ENCODE data around the gene SURF2. TPM values are rescaled to one million over a fixed set of nuclear protein-coding genes. Genes with fewer than 3 reads are reported as not detected.

Gene SURF2
- total RNA-seq, 1 experiment from 2014 or later = 15.7 TPM

DNA sequence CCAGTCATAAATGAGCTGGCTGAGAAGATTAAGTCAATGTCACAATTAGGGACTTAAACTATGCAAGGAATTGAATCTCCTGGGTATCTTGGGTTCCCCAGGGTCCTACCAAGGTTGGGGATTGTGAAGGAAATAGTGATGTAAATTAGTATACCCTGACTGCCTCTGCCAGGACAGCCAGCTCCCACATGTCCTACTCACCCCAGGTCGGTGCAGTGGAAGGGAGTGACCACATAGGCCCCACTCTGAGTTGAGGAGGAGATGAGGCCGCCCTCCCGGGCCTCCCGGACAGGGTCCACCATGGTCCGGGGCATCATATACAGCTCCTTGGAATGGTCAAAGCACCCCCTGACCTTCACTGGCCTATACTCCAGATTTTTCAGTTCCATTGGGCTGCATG lies 2.8 kb upstream of the SURF2 start:
- no peak for DNase-seq (ENCODE audit: low read depth)

- DNase-seq (ENCODE audit: low read depth) = no peak
These were observed 1.6 kb upstream of the SURF2 start for GRCh38 chr9:133354766-133355165.

- no peak for DNase-seq (ENCODE audit: low read depth)
These were observed 431 bp upstream of the SURF2 start for GRCh38 chr9:133355881-133356357.

DNA sequence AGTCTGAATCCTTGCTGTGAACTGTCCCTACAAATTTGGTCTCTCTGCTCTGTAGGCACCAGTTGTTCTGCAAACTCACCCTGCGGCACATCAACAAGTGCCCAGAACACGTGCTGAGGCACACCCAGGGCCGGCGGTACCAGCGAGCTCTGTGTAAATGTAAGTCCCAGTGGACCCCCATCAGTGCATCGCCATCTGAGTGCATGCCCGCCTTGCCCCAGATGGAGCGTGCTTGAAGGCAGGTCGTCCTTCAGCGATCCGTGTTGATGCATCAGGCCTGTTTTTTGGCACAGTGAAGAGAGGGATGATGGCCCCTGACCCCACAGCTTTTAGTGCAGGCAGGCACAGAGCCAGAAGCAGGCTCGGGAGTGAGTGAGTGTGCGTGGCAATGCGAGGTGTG lies 1.3 kb downstream of the SURF2 start:
- no peak for DNase-seq (ENCODE audit: low read depth)

GRCh38 chr9:133359399-133360175 lies 3.2 kb downstream of the SURF2 start:
- no peak for DNase-seq (ENCODE audit: low read depth)

DNA sequence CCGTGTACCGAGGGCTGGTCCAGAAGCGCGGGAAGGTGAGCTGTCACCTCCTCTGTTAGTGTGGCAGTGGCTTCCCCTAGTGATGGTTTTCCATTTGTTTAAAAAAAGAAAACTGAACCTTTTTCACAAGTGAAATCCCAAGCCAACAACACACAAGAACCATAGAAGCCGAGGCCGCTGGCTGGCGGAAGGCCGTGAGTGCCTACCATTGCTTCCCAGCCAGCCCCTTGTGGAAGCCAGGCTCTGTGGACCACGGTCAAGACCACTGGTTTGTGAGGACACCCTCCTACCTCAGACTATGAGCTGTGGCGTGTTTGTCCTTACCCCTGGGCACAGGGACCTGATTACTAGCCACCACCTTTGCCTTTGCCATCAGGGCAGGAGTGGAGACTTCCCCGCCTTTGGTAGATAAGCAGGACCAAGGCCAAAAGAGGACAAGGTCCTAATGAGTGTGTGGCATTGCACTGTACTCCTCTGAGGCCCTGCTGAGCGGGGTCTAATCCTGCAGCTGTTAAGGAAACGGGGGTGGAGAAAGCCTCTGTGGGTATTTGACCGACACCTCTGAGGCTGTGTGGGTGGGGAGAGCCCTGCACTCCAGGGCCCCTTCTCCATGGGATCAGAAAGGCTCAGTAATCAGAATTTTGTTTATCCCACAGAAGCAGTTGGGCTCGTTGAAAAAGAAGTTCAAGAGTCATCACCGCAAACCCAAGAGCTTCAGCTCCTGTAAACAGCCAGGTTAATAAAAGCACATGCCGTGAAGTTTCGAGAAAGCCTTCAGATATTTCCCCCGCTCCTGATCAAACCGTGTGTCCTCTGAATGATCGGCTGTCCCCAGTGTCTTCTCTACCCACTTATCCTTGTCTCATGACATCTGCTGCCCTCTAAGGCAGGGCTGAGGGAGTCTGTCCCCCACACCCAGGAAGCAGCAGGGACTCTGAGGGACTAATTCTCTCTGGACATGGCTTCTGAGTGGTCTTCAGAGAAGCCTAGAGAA lies 4.3 kb downstream of the SURF2 start:
- DNase-seq (ENCODE audit: low read depth) = no peak

- no peak for DNase-seq (ENCODE audit: low read depth)
These were observed 5.2 kb downstream of the SURF2 start for GRCh38 chr9:133361507-133362092.

DNA sequence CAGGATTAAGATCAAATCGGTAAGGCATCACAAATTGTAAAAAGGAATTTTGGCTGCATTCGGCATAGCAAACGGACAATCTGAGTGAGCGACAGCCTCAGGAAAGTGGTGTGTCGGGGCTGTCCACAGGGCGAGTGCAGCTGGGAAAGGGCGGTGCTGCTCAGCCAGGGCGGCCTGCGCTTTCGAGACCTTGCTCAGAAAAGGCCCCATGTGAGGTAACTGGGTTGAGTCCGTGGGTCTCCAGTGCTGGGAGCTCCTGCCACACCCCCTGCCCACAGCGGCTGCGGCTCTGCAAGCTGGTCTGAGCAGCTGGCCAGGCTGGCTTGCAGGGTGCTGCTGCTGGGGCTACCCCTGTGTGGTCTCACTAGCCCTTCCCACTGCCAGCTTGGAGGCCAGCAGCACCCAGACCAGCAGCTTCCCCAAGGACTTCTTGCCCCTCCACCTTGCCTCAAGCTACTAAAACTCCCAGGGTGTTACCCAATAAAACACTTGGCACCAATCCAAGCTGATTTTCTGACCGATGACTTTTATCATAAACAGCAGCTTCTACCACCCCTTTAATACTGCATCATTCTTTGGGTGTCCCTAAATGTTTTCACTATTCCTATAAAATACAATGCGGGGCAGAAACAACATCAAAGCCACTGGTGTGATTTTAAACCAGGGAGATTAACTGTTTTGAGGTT lies 6.2 kb downstream of the SURF2 start:
- DNase-seq (ENCODE audit: low read depth) = no peak

GRCh38 chr9:133366435-133366834 lies 10.1 kb downstream of the SURF2 start:
- no peak for DNase-seq (ENCODE audit: low read depth)

GRCh38 chr9:133367221-133367620 lies 10.9 kb downstream of the SURF2 start:
- DNase-seq (ENCODE audit: low read depth) = no peak

- no peak for DNase-seq (ENCODE audit: low read depth)
These were observed 11.4 kb downstream of the SURF2 start for GRCh38 chr9:133367778-133368177.

- DNase-seq (ENCODE audit: low read depth) = no peak
These were observed 12.0 kb downstream of the SURF2 start for GRCh38 chr9:133368249-133368881.

GRCh38 chr9:133369422-133369821 lies 13.1 kb downstream of the SURF2 start:
- no peak for DNase-seq (ENCODE audit: low read depth)

- DNase-seq (ENCODE audit: low read depth) = no peak
These were observed 13.6 kb downstream of the SURF2 start for GRCh38 chr9:133369933-133370332.

DNA sequence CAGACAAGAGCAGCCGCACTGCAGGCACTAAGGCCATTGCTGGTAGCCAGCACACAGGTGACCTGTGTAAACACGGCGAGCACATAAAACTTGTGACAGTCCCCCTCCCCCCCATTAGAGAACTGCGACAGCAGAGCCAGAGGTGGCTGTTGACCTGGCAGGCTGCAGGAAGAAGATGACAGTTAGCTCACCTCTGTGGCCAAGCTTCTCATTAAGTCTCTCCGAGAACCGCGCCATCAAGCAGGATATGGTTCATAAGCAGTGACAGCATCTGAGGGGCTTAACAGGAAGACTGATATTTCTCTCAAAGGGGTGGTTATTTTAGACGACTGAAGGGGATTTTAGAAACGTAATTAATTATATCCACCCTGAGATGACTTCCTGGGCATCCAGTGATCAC lies 14.3 kb downstream of the SURF2 start:
- no peak for DNase-seq (ENCODE audit: low read depth)

DNA sequence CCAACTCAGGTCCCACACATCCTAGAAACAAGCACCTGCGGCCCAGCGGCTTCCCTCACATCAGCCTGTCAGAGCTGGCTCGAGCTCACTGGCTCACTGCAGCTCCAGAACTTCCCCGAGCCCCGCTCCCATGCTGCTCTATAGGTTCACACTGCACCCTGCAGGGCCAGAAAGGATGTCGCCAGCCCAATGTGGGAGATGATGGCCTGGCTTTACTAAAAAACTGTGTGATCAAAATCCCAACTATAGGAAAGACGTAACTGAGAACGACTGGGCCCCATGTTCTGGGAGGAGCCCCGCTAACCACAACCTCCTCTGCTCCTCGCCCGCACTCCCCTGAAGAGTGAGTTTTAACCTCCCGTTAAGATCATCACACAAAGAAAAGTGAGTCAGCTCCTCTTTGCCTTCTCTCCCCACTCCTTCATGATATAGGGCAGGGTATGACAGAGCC lies 14.9 kb downstream of the SURF2 start:
- DNase-seq (ENCODE audit: low read depth) = no peak

DNA sequence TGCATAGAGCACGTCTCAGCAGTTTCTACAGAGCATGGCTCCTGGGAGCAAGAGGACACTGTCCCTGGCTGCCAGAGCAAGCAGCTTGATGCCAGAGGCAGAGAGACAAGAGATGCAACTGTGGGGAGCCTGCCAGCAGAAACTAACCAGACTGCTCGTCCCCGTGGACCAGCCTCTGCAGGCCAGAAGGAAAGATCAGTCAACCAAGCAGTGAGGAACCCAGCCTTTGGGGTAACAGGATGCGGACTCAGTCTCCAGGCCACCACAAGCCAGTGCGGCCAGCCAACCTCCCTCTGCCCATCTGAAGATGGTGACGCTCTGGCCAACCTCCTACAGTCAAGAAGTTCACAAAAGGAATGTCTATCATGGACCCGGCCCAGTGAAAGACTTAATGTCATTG lies 15.8 kb downstream of the SURF2 start:
- no peak for DNase-seq (ENCODE audit: low read depth)

GRCh38 chr9:133374612-133375115 lies 18.3 kb downstream of the SURF2 start:
- DNase-seq (ENCODE audit: low read depth) = peak; percentile 46

- peak; percentile 24 for DNase-seq (ENCODE audit: low read depth)
These were observed 18.9 kb downstream of the SURF2 start for GRCh38 chr9:133375116-133375723.

All from RPMI7951 (cell line).